ENCODE results near the gene DISP2. TPM values are rescaled to one million over a fixed set of nuclear protein-coding genes. Genes with fewer than 3 reads are reported as not detected.
A peak's percentile ranks its signal among the peaks of the same experiment; 100 is the strongest.

The DISP2 gene
- total and polyA plus RNA-seq, 9 of the 15 experiments (the other 6 are each of a cell fraction or from before 2014, with no cell fraction given): 0.06 to 0.89 (median 0.15) TPM; not detected in 1

- TF ChIP-seq CTCF (IDR thresholded peaks at IDR 0.05 in 2 of 3, conservative IDR thresholded peaks at IDR 0.05 in 1 of 3; ENCODE audit: insufficient read depth in 2 of 3, low read depth in 1 of 3, low read length in 3 of 3) (peak; percentile 54 to 64 (median 57)), CXXC5 (CRISPR knock-in tag; IDR thresholded peaks at IDR 0.05) (peak; percentile 97), NR2C2 (CRISPR knock-in tag; IDR thresholded peaks at IDR 0.05) (peak; percentile 59; the same call in 1 of the 2 replicates), NR2C2 (tag; IDR thresholded peaks at IDR 0.05) (no peak), E2F6 (IDR thresholded peaks at IDR 0.05; ENCODE audit: borderline replicate concordance in 1 of 2, extremely low read depth in 1 of 2, insufficient read depth in 1 of 2, insufficient read length in 1 of 2, low read depth in 1 of 2, low read length in 1 of 2, poor library complexity in 1 of 2, severe bottlenecking in 1 of 2) (peak; percentile 80 to 91), EGR1 (conservative IDR thresholded peaks at IDR 0.05) (peak; percentile 30; the same call in 1 of the 2 replicates), PHB2 (IDR thresholded peaks at IDR 0.05; ENCODE audit: low read depth) (no peak), RB1 (IDR thresholded peaks at IDR 0.05; ENCODE audit: low read depth) (peak; percentile 78), MEIS2 (IDR thresholded peaks at IDR 0.05; ENCODE audit: partially characterized antibody) (peak; percentile 78), MYC (IDR thresholded peaks at IDR 0.05; ENCODE audit: low read depth, low read length) (peak; percentile 45), MYC (CRISPR knock-in tag; IDR thresholded peaks at IDR 0.05; ENCODE audit: borderline replicate concordance, low read depth) (no peak), NRF1 (conservative IDR thresholded peaks at IDR 0.05 in 1 of 2, IDR thresholded peaks at IDR 0.05 in 1 of 2) (peak; percentile 68 to 71), CBX3 (IDR thresholded peaks at IDR 0.05; ENCODE audit: borderline replicate concordance in 1 of 2, low read length in 2 of 2) (peak in 1 of 2 experiments; percentile 75; a peak in 1 of 3 replicates), FOXM1 (IDR thresholded peaks at IDR 0.05; ENCODE audit: low read depth) (peak; percentile 98), FOXM1 (CRISPR knock-in tag; IDR thresholded peaks at IDR 0.05; ENCODE audit: low read depth) (0 out of 2 replicates have a peak, but pooled peaks have one; percentile 49)
- TF ChIP-seq, protein P1, sequence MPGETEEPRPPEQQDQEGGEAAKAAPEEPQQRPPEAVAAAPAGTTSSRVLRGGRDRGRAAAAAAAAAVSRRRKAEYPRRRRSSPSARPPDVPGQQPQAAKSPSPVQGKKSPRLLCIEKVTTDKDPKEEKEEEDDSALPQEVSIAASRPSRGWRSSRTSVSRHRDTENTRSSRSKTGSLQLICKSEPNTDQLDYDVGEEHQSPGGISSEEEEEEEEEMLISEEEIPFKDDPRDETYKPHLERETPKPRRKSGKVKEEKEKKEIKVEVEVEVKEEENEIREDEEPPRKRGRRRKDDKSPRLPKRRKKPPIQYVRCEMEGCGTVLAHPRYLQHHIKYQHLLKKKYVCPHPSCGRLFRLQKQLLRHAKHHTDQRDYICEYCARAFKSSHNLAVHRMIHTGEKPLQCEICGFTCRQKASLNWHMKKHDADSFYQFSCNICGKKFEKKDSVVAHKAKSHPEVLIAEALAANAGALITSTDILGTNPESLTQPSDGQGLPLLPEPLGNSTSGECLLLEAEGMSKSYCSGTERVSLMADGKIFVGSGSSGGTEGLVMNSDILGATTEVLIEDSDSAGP (CRISPR knock-in tag; IDR thresholded peaks at IDR 0.05): peak; percentile 75; the same call in 1 of the 2 replicates
- TF ChIP-seq, protein P2, sequence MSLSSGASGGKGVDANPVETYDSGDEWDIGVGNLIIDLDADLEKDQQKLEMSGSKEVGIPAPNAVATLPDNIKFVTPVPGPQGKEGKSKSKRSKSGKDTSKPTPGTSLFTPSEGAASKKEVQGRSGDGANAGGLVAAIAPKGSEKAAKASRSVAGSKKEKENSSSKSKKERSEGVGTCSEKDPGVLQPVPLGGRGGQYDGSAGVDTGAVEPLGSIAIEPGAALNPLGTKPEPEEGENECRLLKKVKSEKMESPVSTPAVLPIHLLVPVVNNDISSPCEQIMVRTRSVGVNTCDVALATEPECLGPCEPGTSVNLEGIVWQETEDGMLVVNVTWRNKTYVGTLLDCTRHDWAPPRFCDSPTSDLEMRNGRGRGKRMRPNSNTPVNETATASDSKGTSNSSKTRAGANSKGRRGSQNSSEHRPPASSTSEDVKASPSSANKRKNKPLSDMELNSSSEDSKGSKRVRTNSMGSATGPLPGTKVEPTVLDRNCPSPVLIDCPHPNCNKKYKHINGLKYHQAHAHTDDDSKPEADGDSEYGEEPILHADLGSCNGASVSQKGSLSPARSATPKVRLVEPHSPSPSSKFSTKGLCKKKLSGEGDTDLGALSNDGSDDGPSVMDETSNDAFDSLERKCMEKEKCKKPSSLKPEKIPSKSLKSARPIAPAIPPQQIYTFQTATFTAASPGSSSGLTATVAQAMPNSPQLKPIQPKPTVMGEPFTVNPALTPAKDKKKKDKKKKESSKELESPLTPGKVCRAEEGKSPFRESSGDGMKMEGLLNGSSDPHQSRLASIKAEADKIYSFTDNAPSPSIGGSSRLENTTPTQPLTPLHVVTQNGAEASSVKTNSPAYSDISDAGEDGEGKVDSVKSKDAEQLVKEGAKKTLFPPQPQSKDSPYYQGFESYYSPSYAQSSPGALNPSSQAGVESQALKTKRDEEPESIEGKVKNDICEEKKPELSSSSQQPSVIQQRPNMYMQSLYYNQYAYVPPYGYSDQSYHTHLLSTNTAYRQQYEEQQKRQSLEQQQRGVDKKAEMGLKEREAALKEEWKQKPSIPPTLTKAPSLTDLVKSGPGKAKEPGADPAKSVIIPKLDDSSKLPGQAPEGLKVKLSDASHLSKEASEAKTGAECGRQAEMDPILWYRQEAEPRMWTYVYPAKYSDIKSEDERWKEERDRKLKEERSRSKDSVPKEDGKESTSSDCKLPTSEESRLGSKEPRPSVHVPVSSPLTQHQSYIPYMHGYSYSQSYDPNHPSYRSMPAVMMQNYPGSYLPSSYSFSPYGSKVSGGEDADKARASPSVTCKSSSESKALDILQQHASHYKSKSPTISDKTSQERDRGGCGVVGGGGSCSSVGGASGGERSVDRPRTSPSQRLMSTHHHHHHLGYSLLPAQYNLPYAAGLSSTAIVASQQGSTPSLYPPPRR (CRISPR knock-in tag; IDR thresholded peaks at IDR 0.05; ENCODE audit: borderline replicate concordance): peak; percentile 40; the same call in 1 of the 2 replicates
Observed at GRCh38 chr15:40323239-40323952, 34.6 kb upstream of the DISP2 start, which contains the start of gene INAFM2 (continued).

All from K562 (cell line).